GM10847 (cell line): ENCODE data around the gene KCNIP2.

Experiments used
- POLR2A ChIP-seq: IDR thresholded peaks from 2 replicates; pipeline ENCODE4 v1.6.1; 2011; ENCODE audit not compliant: insufficient read length; ENCODE audit errors: extremely low read depth

Gene KCNIP2

DNA sequence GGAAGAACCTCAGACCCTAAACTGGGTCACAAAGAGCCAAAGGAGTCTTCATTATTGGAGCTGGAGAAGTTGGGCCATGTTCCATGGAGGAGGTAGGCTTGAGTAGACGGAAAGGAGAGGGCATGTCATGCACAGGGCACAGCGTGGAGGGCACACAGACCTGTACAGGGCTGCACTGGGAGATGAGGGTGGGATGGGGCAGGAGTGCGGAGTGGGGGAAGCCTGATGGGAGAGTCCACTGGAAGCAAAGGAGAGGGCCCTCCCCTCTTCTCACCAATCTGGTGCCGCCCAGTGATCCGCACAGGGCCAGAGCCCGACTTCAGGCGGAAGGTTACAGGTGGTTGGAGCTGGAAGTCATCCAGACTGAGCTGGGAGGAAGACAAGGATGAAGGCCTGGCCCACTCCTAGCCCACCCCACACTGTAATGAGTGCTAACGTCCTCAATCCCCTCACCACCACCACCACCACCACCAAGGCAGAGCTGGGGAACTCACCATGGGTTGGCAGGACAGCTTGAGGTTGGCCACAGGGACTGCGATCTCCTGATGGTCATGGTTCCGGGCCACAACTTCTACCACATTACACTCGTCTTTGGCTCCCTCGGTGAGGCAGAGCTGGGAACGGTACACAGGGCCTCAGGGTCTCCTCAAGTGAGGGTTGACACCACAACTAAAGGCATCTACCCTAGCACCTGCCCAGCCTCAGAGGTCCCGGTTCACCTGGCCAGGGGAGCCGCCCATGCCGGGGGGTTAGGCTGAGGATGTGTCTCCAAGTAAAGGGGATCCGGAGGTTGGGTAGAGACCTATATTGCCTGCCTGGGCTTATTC lies 61.4 kb downstream of the KCNIP2 start:
- no peak for TF ChIP-seq POLR2A

DNA sequence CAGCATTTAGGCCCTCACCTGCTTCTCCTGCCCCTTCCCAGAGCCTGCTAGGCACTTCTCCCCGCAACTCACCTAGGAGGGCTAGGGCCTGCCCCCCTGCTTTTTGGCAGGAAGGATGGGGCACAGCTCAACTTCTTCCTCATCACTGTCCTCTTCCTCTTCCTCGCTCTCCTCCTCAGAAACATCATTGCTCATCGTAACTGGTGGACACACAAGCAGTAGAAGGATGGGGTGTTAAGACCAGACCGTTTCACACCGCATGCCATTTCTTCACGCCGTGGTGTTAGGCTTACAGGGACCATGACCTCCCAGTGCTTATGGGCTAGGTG lies 62.0 kb downstream of the KCNIP2 start:
- no peak for TF ChIP-seq POLR2A

DNA sequence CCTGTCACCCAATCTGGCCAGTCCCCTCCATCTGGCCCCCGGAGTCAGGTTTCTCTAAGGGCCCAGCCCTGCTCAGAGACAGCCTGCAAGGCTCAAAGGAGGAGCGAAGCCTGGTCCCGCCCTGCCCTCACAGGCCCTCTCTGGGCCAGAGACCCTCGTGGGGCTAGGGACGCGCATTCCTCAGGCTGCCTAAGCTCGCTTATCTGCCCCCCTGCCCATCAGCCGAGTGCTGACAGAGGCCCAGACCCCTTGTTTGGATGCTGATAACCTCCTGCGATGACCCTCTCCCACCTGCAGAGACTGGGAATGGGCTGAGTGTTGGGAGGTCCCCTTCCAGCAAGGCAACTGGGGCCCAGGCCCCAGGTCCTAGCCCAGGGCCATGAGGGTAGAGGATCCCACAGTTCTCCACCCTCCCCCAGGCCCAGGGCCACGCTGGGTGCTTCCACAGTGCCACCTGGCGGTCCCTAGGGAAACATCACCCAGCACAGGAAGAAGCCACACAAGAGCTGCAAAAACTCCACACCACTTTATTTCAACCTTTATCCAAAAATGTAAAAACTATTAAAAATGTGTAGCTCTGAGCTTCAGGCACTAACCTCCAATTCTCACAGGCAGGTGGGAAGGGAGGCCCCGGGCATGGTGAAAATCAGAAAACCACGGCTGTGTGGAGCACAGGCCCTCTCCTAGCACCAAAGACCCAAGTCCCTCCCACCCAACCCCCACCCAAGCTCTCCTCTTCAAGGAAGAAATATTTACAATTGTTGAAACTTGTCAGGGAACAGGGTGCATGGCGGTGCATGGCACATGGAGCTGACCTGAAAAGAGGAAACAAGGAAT lies 62.6 kb downstream of the KCNIP2 start:
- no peak for TF ChIP-seq POLR2A

DNA sequence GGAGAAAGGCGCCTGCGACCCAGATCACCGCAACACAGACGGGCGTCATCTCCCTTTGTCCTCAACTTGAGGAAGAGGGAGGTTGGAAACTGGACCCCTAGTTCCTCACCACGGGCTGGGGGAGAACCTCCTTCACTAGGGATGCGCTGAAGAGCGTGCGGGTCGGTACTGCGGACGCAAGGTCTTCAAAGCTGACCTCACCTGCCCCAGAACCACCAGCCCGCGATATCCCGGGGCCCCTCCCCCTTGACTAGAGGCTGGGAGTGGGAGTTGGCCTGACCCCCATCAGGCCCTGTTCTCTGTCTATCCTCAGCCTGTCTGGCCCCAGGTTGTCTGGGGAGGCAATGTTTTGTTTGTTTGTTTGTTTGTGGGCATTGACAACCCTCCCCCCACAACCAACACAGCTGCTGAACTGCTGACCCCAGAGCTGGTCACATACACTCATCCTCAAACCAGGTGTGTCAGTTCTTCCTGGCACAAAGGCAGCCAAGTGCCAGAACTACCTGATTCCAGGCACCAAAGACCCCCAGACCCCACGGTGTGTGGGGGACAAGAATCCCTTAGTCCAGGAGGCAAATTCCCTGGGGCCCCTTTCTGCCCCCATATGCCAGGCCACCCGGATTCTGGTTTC lies 63.3 kb downstream of the KCNIP2 start:
- no peak for TF ChIP-seq POLR2A

DNA sequence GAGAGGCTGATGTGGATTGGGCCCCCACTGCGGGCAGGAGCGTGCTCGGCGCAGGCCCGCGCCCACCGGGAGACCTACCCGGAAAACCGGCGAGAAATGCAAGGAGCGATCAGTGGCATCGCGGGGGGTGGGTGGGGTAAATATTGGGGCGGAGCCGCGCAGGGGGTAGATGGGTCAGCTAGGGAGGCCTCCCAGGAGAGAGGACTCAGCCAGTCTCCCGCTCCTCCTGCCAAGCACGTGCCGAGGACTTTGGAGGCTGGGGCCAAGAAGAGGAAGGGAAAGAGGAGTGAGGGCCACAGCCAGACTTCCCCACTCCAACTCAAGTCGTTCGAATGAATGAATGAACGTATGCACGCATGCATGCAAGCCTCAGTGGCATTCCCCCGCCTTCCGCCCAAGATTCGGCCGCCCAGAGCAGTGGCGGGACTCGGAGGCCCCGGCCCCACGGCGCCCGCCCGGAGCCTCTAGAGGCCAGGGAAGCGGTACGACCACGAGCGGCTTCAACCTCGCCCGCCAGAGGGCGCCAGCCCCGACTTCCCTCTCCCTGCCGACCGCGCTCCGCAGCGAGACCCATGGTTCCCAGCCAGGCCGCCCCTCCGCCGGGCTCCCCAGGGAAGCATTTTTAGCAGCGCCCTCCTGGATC lies 63.9 kb downstream of the KCNIP2 start:
- no peak for TF ChIP-seq POLR2A

DNA sequence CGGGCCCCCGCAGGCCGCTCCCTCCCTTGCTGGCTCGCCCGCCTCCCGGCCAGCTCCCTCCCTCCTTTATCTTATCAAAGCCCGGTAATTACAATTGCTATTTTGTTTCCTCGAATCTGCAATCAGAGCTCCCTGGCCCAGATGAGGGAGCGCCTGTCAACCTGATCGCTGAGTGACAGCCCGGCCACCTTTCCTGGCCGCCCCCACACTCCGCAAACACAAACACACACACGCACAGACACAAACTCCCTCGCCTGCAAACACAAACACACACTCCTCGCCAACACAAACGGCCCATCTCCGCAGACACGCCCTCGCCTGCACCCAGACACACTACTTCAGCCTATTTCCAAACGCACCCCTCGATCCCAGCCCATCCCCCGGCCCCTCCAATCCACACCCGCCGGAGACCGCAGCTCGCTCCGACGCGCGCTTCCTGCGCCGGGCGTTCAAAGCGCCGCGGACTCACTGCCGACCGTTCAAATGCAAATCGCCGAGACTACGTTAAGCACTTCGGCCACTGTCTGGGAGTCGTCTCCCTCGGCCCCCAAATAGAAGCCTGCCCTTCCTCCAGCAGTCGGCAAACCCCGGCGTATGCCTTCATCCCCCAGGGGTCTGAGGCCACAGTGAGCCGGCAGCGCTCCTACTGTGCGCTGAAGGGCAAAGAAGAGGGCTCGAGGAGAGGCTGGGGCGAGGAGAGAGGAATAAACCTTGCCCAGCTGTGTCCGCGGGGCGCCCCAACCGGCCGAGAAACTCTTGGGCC lies 64.6 kb downstream of the KCNIP2 start:
- no peak for TF ChIP-seq POLR2A

DNA sequence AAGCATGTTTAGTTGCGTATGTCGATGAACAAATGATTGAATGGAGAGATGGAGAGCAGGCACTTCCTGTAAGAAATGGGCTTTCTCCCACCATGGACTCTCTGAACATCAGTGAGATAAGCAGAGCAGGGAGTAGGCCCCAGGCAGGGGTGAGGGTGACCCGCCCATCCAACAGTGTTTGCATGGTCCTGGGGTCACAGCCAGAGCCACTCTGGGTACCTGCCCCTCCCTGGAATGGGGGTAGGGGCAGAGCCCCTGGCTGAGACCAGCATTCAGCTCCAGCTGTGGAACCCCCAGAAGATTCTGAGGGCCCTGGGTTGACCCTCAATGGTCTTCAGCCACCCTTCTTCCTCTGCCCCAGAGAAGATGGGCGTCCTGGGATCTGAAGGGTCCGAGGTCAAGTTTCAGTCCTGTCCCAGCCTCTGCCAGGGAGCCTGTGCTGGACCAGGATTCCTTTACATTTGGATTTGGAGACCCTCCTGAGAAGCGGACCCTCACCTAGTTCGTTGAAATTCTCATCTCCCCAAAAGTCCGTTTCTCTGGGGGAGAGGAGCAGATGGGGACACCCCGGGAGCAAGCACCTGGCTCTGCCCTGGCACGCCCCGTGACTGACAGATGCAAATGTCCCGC lies 65.3 kb downstream of the KCNIP2 start:
- no peak for TF ChIP-seq POLR2A

DNA sequence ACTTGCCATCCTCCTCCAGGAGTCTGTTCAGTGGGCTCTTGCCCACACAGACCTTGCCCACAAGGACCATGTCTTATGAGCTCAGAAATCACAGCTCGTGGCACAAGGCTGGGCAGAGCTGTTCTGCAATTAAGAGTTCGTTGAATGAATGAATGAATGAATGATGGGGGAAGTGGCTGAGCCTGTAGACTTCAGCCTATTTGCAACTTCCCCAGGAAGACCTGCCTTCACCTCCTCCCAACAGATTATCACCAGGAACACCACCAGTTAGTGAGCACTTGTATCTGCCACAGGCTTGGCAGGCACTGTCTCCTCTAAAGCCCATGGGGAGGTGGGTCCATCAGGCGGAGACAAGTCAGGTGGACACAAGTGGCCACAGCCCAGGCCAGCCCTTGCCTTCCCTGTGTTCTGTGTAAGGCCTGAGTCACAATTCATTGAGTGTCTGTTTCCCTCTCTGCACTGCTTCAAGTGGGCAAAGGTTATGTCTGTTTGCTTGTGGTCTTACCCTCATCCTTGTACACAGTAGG lies 65.9 kb downstream of the KCNIP2 start:
- no peak for TF ChIP-seq POLR2A

DNA sequence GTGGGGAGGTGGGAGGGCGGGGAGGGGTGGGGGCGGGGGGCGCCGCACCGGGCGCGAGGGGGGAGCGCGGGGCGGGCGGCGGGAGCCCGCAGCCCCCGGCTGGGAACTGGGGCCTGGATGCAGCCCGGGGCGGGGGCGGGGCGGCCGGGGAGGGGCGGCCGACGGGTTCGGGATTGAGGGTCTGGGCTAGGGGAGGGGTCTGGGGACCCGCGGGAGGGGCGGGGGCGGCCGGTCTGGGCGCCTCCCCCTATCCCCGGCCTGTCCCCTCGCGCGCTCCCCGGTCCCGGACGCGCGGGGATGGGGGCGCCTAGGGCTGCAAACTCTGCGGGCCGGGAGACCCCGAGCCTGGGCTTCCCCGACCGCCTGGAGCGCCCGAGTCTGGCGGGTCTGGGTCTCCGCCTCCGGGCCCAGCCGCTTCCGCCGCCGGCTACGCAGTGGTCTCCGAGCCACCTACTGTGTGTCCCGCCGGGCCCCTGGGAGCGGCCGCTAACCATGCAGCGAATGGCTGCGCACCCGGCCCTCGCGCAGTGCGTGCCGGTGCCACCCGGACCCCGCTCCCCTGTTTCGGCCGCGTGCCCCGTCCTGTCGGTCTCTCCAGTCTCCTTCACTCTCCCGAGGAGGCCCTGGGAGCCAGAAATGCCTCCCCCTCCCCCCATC lies 67.3 kb downstream of the KCNIP2 start:
- TF ChIP-seq POLR2A, result no peak
